Lower leg skin (tissue), 4 donors: ENCODE data around the gene GIT1. TPM values are rescaled to one million over a fixed set of nuclear protein-coding genes. Genes with fewer than 3 reads are reported as not detected.

Source experiments
- DNase-seq, 2 donors: peaks; one replicate each; pipeline ENCODE4 v3.0.0-alpha.2; 2019; ENCODE audit warnings: low spot score in 2 of 2
- H3K4me3 ChIP-seq: fragments of 200-600 bp; sonication (generic); 2 replicates; pipeline ENCODE4 v1.5.1; 2017; ENCODE audit warnings: mild to moderate bottlenecking, low read depth; ENCODE audit not compliant: poor library complexity, severe bottlenecking
- CTCF ChIP-seq, 3 donors: fragments of 450-650 bp; IDR thresholded peaks; one replicate each; pipeline ENCODE4 v1.5.1; 2016; ENCODE audit warnings: antibody characterized with exemption in 3 of 3, mild to moderate bottlenecking in 3 of 3, moderate library complexity in 2 of 3
- POLR2A ChIP-seq, 2 donors: fragments of 450-650 bp; IDR thresholded peaks; one replicate each; pipeline ENCODE4 v1.6.1; 2016 to 2017; ENCODE audit warnings: antibody characterized with exemption in 2 of 2, mild to moderate bottlenecking in 1 of 2, moderate library complexity in 1 of 2
- WGBS, 2 donors: methylation state at CpG; one replicate each; pipeline ENCODE4 v1.1.5; 2018; 5-methylcytosine and 5-hydroxymethylcytosine counted together
- intact Hi-C: fragments of 100-400 bp; cut with DNase I; formaldehyde crosslinking; loops from one replicate; pipeline ENCODE4 v1.15.0; 2023; ENCODE audit warnings: low total_unique reads
- total RNA-seq, 4 donors: library from RNA; depleted of rRNA; stranded (reverse); fragments of >200 nt; gene quantifications; one replicate each; pipeline ENCODE4 v1.1.0, GENCODE V29; 2016

The GIT1 gene
- total RNA-seq, 4 donors from 2014 or later: 44.0 to 67.1 (median 51.3) TPM

GRCh38 chr17:29576214-29577000 lies 13.0 kb downstream of the GIT1 start:
- 92 to 93% methylated on average over 16 to 26 of the region's 37 CpGs for WGBS, 2 donors
- no peak for DNase-seq
- TF ChIP-seq CTCF (IDR thresholded peaks at IDR 0.05) (no peak), POLR2A (IDR thresholded peaks at IDR 0.05) (no peak)
- no peak overlapping the region for H3K4me3 ChIP-seq
- intact Hi-C loops: loop anchor here (5.0 kb wide), 1 partner anchor 36 kb away; no protein-coding TSS in a partner anchor

- no peak for TF ChIP-seq CTCF (IDR thresholded peaks at IDR 0.05)
- DNase-seq: no peak
- H3K4me3 ChIP-seq: no peak overlapping the region
- intact Hi-C loops: loop anchor here (5.0 kb wide), 1 partner anchor 37 kb away; no protein-coding TSS in a partner anchor
- WGBS, 2 donors: 84 to 85% methylated on average over 24 to 27 of the region's 28 CpGs
These were observed 13.8 kb downstream of the GIT1 start for GRCh38 chr17:29575511-29576213.

GRCh38 chr17:29574732-29575510 lies 14.5 kb downstream of the GIT1 start:
- DNase-seq: peak in 1 of 2 donors; percentile 81
- no peak overlapping the region for H3K4me3 ChIP-seq
- 76 to 86% methylated on average over 16 to 17 of the region's 17 CpGs for WGBS, 2 donors
- intact Hi-C loops: loop anchor here (5.0 kb wide), 1 partner anchor 37 kb away; no protein-coding TSS in a partner anchor
- no peak for TF ChIP-seq CTCF (IDR thresholded peaks at IDR 0.05)
- TF ChIP-seq POLR2A (IDR thresholded peaks at IDR 0.05): no peak

- 82 to 92% methylated on average over 14 of the region's 14 CpGs for WGBS, 2 donors
- intact Hi-C loops: no loop called here
- peak in 1 of 2 donors; percentile 70 for DNase-seq
- no peak for TF ChIP-seq CTCF (IDR thresholded peaks at IDR 0.05)
- TF ChIP-seq POLR2A (IDR thresholded peaks at IDR 0.05): no peak
- no peak overlapping the region for H3K4me3 ChIP-seq
These were observed 15.3 kb downstream of the GIT1 start for GRCh38 chr17:29573871-29574731.

- DNase-seq: peak in 1 of 2 donors; percentile 79
- intact Hi-C loops: no loop called here
- 88 to 89% methylated on average over 6 of the region's 6 CpGs for WGBS, 2 donors
- TF ChIP-seq CTCF (IDR thresholded peaks at IDR 0.05) (no peak), POLR2A (IDR thresholded peaks at IDR 0.05) (no peak)
- H3K4me3 ChIP-seq: no peak overlapping the region
These were observed 15.9 kb downstream of the GIT1 start for GRCh38 chr17:29573558-29573869.
